Upper lobe of left lung (tissue), 4 donors: ENCODE measurements around the gene SLC26A1.

Experiments used
- CTCF ChIP-seq, 6 experiments: fragments of 450-650 bp in 4 of 6; fragments of 200-600 bp in 2 of 6; sonication (generic) in 2 of 6; IDR thresholded peaks; one replicate each; pipeline ENCODE4 v1.5.1; 2016 to 2019; ENCODE audit warnings: antibody characterized with exemption in 6 of 6
- POLR2A ChIP-seq, 4 donors: fragments of 450-650 bp; IDR thresholded peaks; one replicate each; pipeline ENCODE4 v1.5.1; 2016 to 2017; ENCODE audit warnings: antibody characterized with exemption in 4 of 4, mild to moderate bottlenecking in 2 of 4
- POLR2AphosphoS5 ChIP-seq, 2 donors: sonication (generic); formaldehyde crosslinking; IDR thresholded peaks; one replicate each; pipeline ENCODE4 v1.5.1; 2017; ENCODE audit warnings: antibody characterized with exemption in 2 of 2

- TF ChIP-seq CTCF (IDR thresholded peaks at IDR 0.05) (no peak), POLR2A (IDR thresholded peaks at IDR 0.05) (peak in 1 of 4 donors; percentile 51), POLR2AphosphoS5 (IDR thresholded peaks at IDR 0.05) (no peak)
Measured at GRCh38 chr4:985123-985830, 7.9 kb downstream of the SLC26A1 start.
